ENCODE results near the gene PRKCA. TPM values are rescaled to one million over a fixed set of nuclear protein-coding genes. Genes with fewer than 3 reads are reported as not detected.

Gene PRKCA
- total and polyA plus RNA-seq, 9 of the 15 experiments (the other 6 are each of a cell fraction or from before 2014, with no cell fraction given) = 3.2 to 33.0 (median 17.8) TPM

- H3K4me1 ChIP-seq (replicated peaks in 1 of 2; ENCODE audit: control insufficient read depth in 2 of 2, insufficient read depth in 2 of 2, low read length in 2 of 2) = no peaks in the 10 kb centered on the region
- H3K79me2 ChIP-seq (ENCODE audit: control insufficient read depth, insufficient read depth, low read length) = no peaks in the 10 kb centered on the region
- no peak overlapping the region for H3K9ac ChIP-seq (ENCODE audit: insufficient read depth in 1 of 2, low read depth in 2 of 2, low read length in 2 of 2)
- H3K9me1 ChIP-seq (ENCODE audit: control insufficient read depth, insufficient read depth, low read length) = no peaks in the 10 kb centered on the region
- no peak for ATAC-seq
- H3K4me3 ChIP-seq = no peak overlapping the region
- no peak for DNase-seq (ENCODE audit: extremely low read depth in 1 of 4, low spot score in 3 of 4)
- no peak for TF ChIP-seq NCOA4 (IDR thresholded peaks at IDR 0.05; ENCODE audit: partially characterized antibody)
- no peak for TF ChIP-seq ASH1L (IDR thresholded peaks at IDR 0.05; ENCODE audit: borderline replicate concordance, low read depth, partially characterized antibody)
- TF ChIP-seq SRSF7 (optimal IDR thresholded peaks at IDR 0.05; ENCODE audit: low read depth, low read length) = no peak
- no peak for TF ChIP-seq MTA2 (IDR thresholded peaks at IDR 0.05; ENCODE audit: low read depth)
- TF ChIP-seq ZNF282 (CRISPR knock-in tag; IDR thresholded peaks at IDR 0.05) = no peak
- no peak for TF ChIP-seq AFF4 (CRISPR knock-in tag; IDR thresholded peaks at IDR 0.05)
- no peak for TF ChIP-seq RBM34 (IDR thresholded peaks at IDR 0.05; ENCODE audit: borderline replicate concordance, insufficient read depth, low read length)
- no peak for TF ChIP-seq CEBPB (tag; IDR thresholded peaks at IDR 0.05)
- TF ChIP-seq GTF3C2 (IDR thresholded peaks at IDR 0.05; ENCODE audit: borderline replicate concordance, extremely low read depth, insufficient read length) = no peak
- no peak for TF ChIP-seq IRF1 (CRISPR knock-in tag; IDR thresholded peaks at IDR 0.05; ENCODE audit: borderline replicate concordance)
- TF ChIP-seq PREB (CRISPR knock-in tag; IDR thresholded peaks at IDR 0.05) = no peak
- TF ChIP-seq HMGN3 (IDR thresholded peaks at IDR 0.05; ENCODE audit: borderline replicate concordance, extremely low read depth, insufficient read length, low read depth, low read length) = no peak
- TF ChIP-seq ARHGAP35 (IDR thresholded peaks at IDR 0.05; ENCODE audit: partially characterized antibody) = no peak
- no peak for TF ChIP-seq HSF4 (CRISPR knock-in tag; IDR thresholded peaks at IDR 0.05; ENCODE audit: borderline replicate concordance)
- H3K9me3 ChIP-seq (replicated peaks; ENCODE audit: control insufficient read depth, insufficient read depth, low read depth, low read length) = no peaks in the 10 kb centered on the region
- ChIA-PET POLR2A (no interaction called here), CTCF (ENCODE audit: low intra/inter-chr PET ratio) (no interaction called here)
- no peak overlapping the region for H3K4me2 ChIP-seq (ENCODE audit: insufficient read depth, low read length)
- no peaks in the 10 kb centered on the region for H4K20me1 ChIP-seq (replicated peaks; ENCODE audit: control insufficient read depth, insufficient read depth, low read length)
- no peak for FAIRE-seq
- WGBS (ENCODE audit: insufficient coverage, low coverage, missing lambda C conversion rate) = 83% methylated on average over 11 of the region's 11 CpGs
- H3K36me3 ChIP-seq (ENCODE audit: control insufficient read depth, insufficient read depth, low read length) = peaks cover 49% of the 10 kb centered on the region; the same call in 2 of the 3 replicates
- intact Hi-C loops (cut with micrococcal nuclease) = no loop called here
- no peaks in the 10 kb centered on the region for H3K27me3 ChIP-seq (ENCODE audit: control insufficient read depth in 2 of 2, insufficient read depth in 2 of 2, low read length in 2 of 2)
- no peak overlapping the region for H2AFZ ChIP-seq (ENCODE audit: low read depth, low read length)
- in situ Hi-C loops (cut with MboI) = no loop called here
- BruUV-seq (replicated peaks) = no TSS peak
- H3K27ac ChIP-seq (ENCODE audit: extremely low read depth, low read depth, low read length) = no peak overlapping the region
Observed at GRCh38 chr17:66790501-66791061, 488.2 kb downstream of the PRKCA start.

All from K562 (cell line).